Measurements from ENCODE around the gene EXOC1L. TPM values are rescaled to one million over a fixed set of nuclear protein-coding genes. Genes with fewer than 3 reads are reported as not detected.

EXOC1L gene
- total RNA-seq, 1 experiment from 2014 or later, result not detected

DNA sequence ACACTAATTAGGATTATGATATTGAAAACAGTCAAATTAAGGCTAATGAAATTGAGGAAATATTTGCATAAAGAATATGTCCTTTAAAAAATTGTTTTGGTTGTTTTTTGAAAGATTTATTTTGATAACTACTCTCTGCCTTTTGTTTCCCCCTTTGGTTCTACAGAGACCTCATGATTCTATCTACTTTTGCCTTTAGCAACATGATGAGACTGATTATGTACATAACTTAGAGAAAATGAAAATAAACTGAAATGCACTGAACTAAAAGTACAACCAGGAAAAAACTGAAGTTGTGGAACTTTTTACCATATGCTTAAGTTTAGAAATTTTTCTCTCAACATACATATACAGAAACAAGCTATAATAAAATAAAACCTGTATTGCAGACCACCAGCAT, 55.2 kb downstream of the EXOC1L start:
- Histone ChIP-seq H3K79me2 (ENCODE audit: low read length) (peaks cover 5% of the 10 kb centered on the region; the same call in 1 of the 2 replicates), H3K9me3 (ENCODE audit: low read length) (no peaks in the 10 kb centered on the region), H3K4me2 (ENCODE audit: low read depth, low read length, poor library complexity, severe bottlenecking) (no peak overlapping the region), H3K4me3 (ENCODE audit: low read length) (no peak overlapping the region), H3K4me1 (ENCODE audit: low read length) (no peaks in the 10 kb centered on the region), H4K20me1 (ENCODE audit: insufficient read depth, low read depth, low read length) (no peaks in the 10 kb centered on the region), H3K36me3 (ENCODE audit: insufficient read depth, low read length) (peaks cover 63% of the 10 kb centered on the region), H2AFZ (ENCODE audit: low read length) (no peak overlapping the region), H3K9me2 (replicated peaks; ENCODE audit: insufficient read depth, low read length) (no peaks in the 10 kb centered on the region), H3K9ac (ENCODE audit: low read length) (no peak overlapping the region), H3K27ac (ENCODE audit: low read length) (no peak overlapping the region), H3K27me3 (ENCODE audit: low read length) (no peaks in the 10 kb centered on the region)
- no peak for DNase-seq

GRCh38 chr4:55876387-55876786, 56.8 kb downstream of the EXOC1L start:
- Histone ChIP-seq H3K36me3 (ENCODE audit: insufficient read depth, low read length) (peaks cover 60% of the 10 kb centered on the region; the same call in 1 of the 2 replicates), H3K27ac (ENCODE audit: low read length) (no peak overlapping the region), H3K4me3 (ENCODE audit: low read length) (no peak overlapping the region), H2AFZ (ENCODE audit: low read length) (no peak overlapping the region), H3K27me3 (ENCODE audit: low read length) (no peaks in the 10 kb centered on the region), H3K9me2 (replicated peaks; ENCODE audit: insufficient read depth, low read length) (no peaks in the 10 kb centered on the region), H3K9me3 (ENCODE audit: low read length) (no peaks in the 10 kb centered on the region), H4K20me1 (ENCODE audit: insufficient read depth, low read depth, low read length) (no peaks in the 10 kb centered on the region), H3K9ac (ENCODE audit: low read length) (no peak overlapping the region), H3K79me2 (ENCODE audit: low read length) (peaks cover 5% of the 10 kb centered on the region; the same call in 1 of the 2 replicates), H3K4me1 (ENCODE audit: low read length) (no peaks in the 10 kb centered on the region), H3K4me2 (ENCODE audit: low read depth, low read length, poor library complexity, severe bottlenecking) (no peak overlapping the region)
- no peak for DNase-seq

DNA sequence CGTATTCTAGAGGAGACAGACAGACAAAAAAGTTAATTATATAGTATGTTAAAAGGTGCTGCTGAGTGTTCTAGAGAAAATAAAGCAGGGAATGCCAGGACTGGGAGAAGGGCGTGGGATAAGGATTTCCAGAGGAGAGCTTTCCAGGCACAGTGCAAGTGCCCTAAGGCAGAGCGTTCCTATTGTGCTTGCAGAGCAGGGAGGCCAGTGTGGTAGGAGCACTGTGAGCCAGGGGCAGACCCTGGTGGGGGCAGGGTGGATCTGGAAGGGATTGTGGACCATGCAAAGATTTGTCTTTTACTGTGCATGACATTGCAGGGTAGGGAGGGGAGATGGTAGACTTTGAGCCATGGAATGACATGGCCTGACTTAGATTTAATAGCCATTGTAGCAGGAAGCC, 59.6 kb downstream of the EXOC1L start:
- Histone ChIP-seq H3K4me2 (ENCODE audit: low read depth, low read length, poor library complexity, severe bottlenecking) (no peak overlapping the region), H3K4me3 (ENCODE audit: low read length) (no peak overlapping the region), H4K20me1 (ENCODE audit: insufficient read depth, low read depth, low read length) (no peaks in the 10 kb centered on the region), H3K9ac (ENCODE audit: low read length) (no peak overlapping the region), H3K4me1 (ENCODE audit: low read length) (no peaks in the 10 kb centered on the region; the same call in 1 of the 2 replicates), H2AFZ (ENCODE audit: low read length) (no peak overlapping the region), H3K9me3 (ENCODE audit: low read length) (no peaks in the 10 kb centered on the region), H3K36me3 (ENCODE audit: insufficient read depth, low read length) (peaks cover 59% of the 10 kb centered on the region; the same call in 1 of the 2 replicates), H3K79me2 (ENCODE audit: low read length) (no peaks in the 10 kb centered on the region), H3K27ac (ENCODE audit: low read length) (no peak overlapping the region), H3K9me2 (replicated peaks; ENCODE audit: insufficient read depth, low read length) (no peaks in the 10 kb centered on the region), H3K27me3 (ENCODE audit: low read length) (no peaks in the 10 kb centered on the region)
- no peak for DNase-seq

DNA sequence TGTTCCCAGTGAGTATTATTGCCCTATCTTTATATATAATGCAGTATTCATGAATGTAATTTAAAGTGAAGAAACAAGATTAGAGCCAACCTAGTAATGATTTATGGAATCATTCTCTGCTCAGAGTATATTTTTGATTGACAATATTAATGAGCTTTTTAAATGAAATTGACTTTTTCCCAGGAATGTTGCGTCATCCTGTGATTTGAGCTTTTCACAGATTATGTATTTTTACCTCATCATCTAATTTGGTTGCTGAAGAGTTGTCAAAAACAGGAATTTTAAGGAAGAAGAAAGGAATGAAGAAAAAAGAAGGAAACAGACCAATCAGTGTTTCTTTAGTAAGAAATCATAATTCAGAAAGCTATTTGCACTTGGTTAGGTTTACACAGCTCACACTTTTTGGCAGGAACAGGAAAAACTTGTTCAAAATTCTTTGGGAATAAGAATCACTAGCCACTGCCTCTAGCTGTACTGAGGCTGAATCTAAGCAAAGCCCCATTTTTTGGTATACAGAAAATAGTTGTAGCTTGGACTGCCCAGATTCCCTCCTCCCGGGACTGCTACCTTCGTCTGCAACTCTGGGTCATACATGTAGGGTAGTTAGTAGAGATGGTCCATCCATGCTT, 61.2 kb downstream of the EXOC1L start:
- no peaks in the 10 kb centered on the region for H4K20me1 ChIP-seq (ENCODE audit: insufficient read depth, low read depth, low read length)
- H3K27ac ChIP-seq (ENCODE audit: low read length), result no peak overlapping the region
- no peaks in the 10 kb centered on the region for H3K9me2 ChIP-seq (replicated peaks; ENCODE audit: insufficient read depth, low read length)
- H3K9ac ChIP-seq (ENCODE audit: low read length), result no peak overlapping the region
- H3K36me3 ChIP-seq (ENCODE audit: insufficient read depth, low read length), result peaks cover 52% of the 10 kb centered on the region; the same call in 1 of the 2 replicates
- no peaks in the 10 kb centered on the region; the same call in 1 of the 2 replicates for H3K4me1 ChIP-seq (ENCODE audit: low read length)
- no peaks in the 10 kb centered on the region for H3K79me2 ChIP-seq (ENCODE audit: low read length)
- no peak overlapping the region for H3K4me2 ChIP-seq (ENCODE audit: low read depth, low read length, poor library complexity, severe bottlenecking)
- DNase-seq, result no peak
- no peaks in the 10 kb centered on the region for H3K9me3 ChIP-seq (ENCODE audit: low read length)
- H3K27me3 ChIP-seq (ENCODE audit: low read length), result no peaks in the 10 kb centered on the region
- H2AFZ ChIP-seq (ENCODE audit: low read length), result no peak overlapping the region
- no peak overlapping the region for H3K4me3 ChIP-seq (ENCODE audit: low read length)

GRCh38 chr4:55884093-55884850, 64.7 kb downstream of the EXOC1L start:
- Histone ChIP-seq H3K9me2 (replicated peaks; ENCODE audit: insufficient read depth, low read length) (no peaks in the 10 kb centered on the region), H2AFZ (ENCODE audit: low read length) (no peak overlapping the region), H3K4me2 (ENCODE audit: low read depth, low read length, poor library complexity, severe bottlenecking) (no peak overlapping the region), H3K27me3 (ENCODE audit: low read length) (no peaks in the 10 kb centered on the region), H4K20me1 (ENCODE audit: insufficient read depth, low read depth, low read length) (no peaks in the 10 kb centered on the region), H3K27ac (ENCODE audit: low read length) (no peak overlapping the region), H3K4me3 (ENCODE audit: low read length) (no peak overlapping the region), H3K9me3 (ENCODE audit: low read length) (no peaks in the 10 kb centered on the region), H3K9ac (ENCODE audit: low read length) (no peak overlapping the region), H3K36me3 (ENCODE audit: insufficient read depth, low read length) (peaks cover 33% of the 10 kb centered on the region; the same call in 1 of the 2 replicates), H3K4me1 (ENCODE audit: low read length) (peaks cover 5% of the 10 kb centered on the region), H3K79me2 (ENCODE audit: low read length) (no peaks in the 10 kb centered on the region)
- no peak for DNase-seq

DNA sequence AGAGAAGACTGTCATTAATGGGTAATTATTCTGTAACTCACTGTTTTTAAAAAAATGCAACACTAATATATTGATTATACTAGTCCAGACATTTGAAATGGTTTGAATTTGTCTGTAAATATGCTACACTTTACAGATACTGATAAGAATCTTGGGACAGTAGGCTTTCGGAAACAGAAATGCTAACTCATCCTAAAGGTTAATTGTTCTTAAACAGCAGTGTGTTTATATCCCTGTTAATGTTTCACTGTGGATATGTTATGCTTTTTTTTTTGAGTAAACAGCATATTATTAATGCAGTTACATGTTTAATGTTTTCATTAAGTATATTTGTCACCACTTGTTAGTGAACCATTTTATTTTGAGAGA, 65.2 kb downstream of the EXOC1L start:
- Histone ChIP-seq H3K27ac (ENCODE audit: low read length) (no peak overlapping the region), H3K27me3 (ENCODE audit: low read length) (no peaks in the 10 kb centered on the region), H3K36me3 (ENCODE audit: insufficient read depth, low read length) (peaks cover 28% of the 10 kb centered on the region; the same call in 1 of the 2 replicates), H3K9me3 (ENCODE audit: low read length) (no peaks in the 10 kb centered on the region), H3K9me2 (replicated peaks; ENCODE audit: insufficient read depth, low read length) (no peaks in the 10 kb centered on the region), H3K9ac (ENCODE audit: low read length) (no peak overlapping the region), H2AFZ (ENCODE audit: low read length) (no peak overlapping the region), H4K20me1 (ENCODE audit: insufficient read depth, low read depth, low read length) (no peaks in the 10 kb centered on the region), H3K4me2 (ENCODE audit: low read depth, low read length, poor library complexity, severe bottlenecking) (no peak overlapping the region), H3K79me2 (ENCODE audit: low read length) (no peaks in the 10 kb centered on the region), H3K4me3 (ENCODE audit: low read length) (no peak overlapping the region), H3K4me1 (ENCODE audit: low read length) (peaks cover 5% of the 10 kb centered on the region)
- no peak for DNase-seq

Small RNA genes within 50 kb of the gene (small RNA-seq; reads per million reads assigned to genes)
- not detected for gene RNU6-276P
- not detected for gene RNU6-652P

Other genes with a start within 250 kb of the EXOC1L start
- not detected in 2 replicates for gene PDCL2, start 227.5 kb upstream of the EXOC1L start, total RNA-seq (2014; rRNA removed; shearing (Covaris generic); ENCODE audit: low replicate concordance)
- not detected in 2 replicates for gene NMU, start 183.5 kb upstream of the EXOC1L start, total RNA-seq (2014; rRNA removed; shearing (Covaris generic); ENCODE audit: low replicate concordance)
- 30.9 and 40.2 TPM in 2 replicates for gene EXOC1, start 33.9 kb downstream of the EXOC1L start, total RNA-seq (2014; rRNA removed; shearing (Covaris generic); ENCODE audit: low replicate concordance)
- 16.0 and 16.1 TPM in 2 replicates for gene CEP135, start 129.2 kb downstream of the EXOC1L start, total RNA-seq (2014; rRNA removed; shearing (Covaris generic); ENCODE audit: low replicate concordance)

Data from Karpas-422 (cell line).